ENCODE measurements around the gene DPEP1. TPM values are rescaled to one million over a fixed set of nuclear protein-coding genes. Genes with fewer than 3 reads are reported as not detected.

Gene DPEP1
- total RNA-seq, 1 donor from 2014 or later: not detected

DNA sequence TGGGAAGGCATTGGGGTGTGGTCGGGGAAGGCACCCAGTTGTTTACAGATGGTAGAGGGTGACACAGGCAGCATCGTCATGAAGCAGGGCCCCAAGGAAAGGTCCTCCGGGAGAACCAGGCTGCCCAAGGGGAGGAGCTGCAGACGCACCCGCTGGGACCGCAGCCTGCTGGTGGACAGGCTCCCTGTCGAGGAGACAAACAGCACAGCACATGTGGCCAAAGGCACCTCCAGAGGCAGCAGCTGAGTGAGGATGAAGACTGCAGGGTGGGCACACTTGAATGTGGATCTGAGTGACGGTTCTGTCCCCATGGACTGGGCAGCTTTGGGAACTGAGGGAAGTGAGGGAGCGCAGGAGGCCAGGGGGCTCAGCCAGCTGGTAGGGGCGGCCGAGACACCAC lies 31.7 kb downstream of the DPEP1 start:
- no peak for DNase-seq (ENCODE audit: low spot score in 2 of 2)
- intact Hi-C loops (cut with DNase I): no loop called here
- no peaks in the 10 kb centered on the region for H3K27me3 ChIP-seq
- TF ChIP-seq, protein P1, sequence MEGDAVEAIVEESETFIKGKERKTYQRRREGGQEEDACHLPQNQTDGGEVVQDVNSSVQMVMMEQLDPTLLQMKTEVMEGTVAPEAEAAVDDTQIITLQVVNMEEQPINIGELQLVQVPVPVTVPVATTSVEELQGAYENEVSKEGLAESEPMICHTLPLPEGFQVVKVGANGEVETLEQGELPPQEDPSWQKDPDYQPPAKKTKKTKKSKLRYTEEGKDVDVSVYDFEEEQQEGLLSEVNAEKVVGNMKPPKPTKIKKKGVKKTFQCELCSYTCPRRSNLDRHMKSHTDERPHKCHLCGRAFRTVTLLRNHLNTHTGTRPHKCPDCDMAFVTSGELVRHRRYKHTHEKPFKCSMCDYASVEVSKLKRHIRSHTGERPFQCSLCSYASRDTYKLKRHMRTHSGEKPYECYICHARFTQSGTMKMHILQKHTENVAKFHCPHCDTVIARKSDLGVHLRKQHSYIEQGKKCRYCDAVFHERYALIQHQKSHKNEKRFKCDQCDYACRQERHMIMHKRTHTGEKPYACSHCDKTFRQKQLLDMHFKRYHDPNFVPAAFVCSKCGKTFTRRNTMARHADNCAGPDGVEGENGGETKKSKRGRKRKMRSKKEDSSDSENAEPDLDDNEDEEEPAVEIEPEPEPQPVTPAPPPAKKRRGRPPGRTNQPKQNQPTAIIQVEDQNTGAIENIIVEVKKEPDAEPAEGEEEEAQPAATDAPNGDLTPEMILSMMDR (IDR thresholded peaks at IDR 0.05): no peak
- peaks cover 35 to 48% of the 10 kb centered on the region in 2 donors for H3K36me3 ChIP-seq
- H3K27ac ChIP-seq: no peak overlapping the region
- peaks cover 0 to 5% of the 10 kb centered on the region in 2 donors for H3K4me1 ChIP-seq
- no peaks in the 10 kb centered on the region for H3K9me3 ChIP-seq
- no peak overlapping the region for H3K4me3 ChIP-seq

DNA sequence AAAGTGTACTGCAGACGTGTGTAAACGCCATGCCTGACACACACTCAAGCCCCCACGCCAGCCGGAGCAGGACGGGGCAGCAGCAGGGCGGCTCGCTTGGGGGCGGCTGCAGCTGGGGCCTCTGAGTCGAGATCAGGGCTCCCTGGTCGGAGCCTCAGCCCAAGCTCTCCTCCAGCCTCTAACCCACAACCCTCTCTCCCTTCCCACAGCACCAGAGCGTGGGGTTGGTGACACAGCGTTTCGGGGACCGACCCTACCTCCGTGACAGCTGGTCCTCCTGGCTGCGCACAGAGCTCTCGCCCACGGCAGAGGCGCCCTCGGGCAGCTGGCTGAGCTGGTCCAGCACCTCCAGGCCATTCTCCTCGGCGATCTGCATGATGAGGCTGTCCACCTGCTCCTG lies 32.8 kb downstream of the DPEP1 start:
- Histone ChIP-seq H3K4me1 (no peaks in the 10 kb centered on the region), H3K36me3 (peaks cover 44 to 60% of the 10 kb centered on the region in 2 donors), H3K27me3 (no peaks in the 10 kb centered on the region), H3K27ac (no peak overlapping the region), H3K4me3 (no peak overlapping the region), H3K9me3 (no peaks in the 10 kb centered on the region)
- TF ChIP-seq, protein P1 (IDR thresholded peaks at IDR 0.05): no peak
- intact Hi-C loops (cut with DNase I): no loop called here
- no peak for DNase-seq (ENCODE audit: low spot score in 2 of 2)

DNA sequence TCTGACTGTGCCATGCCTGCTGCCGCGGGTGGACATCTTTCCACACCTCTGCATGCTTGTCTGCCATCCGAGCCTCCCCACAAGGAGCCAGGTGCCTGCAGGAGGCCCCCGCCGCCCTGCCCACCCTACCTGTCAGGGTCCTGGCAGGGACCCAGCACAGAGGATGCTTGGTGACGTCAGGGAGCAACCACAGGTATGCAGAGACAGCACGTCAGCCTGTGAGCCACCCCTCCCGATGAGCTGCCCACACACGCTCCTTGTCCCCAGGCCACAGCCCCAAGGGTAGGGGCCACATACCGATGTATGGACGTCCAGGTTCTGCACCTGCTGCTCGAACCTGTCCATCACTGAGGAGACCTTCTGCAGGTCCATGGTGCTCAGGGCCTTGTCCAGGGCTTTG lies 33.5 kb downstream of the DPEP1 start:
- Histone ChIP-seq H3K4me3 (no peak overlapping the region), H3K4me1 (no peaks in the 10 kb centered on the region), H3K9me3 (no peaks in the 10 kb centered on the region), H3K27me3 (no peaks in the 10 kb centered on the region), H3K36me3 (peaks cover 50 to 60% of the 10 kb centered on the region in 2 donors), H3K27ac (no peak overlapping the region)
- no peak for DNase-seq (ENCODE audit: low spot score in 2 of 2)
- TF ChIP-seq, protein P1 (IDR thresholded peaks at IDR 0.05): no peak
- intact Hi-C loops (cut with DNase I): no loop called here

DNA sequence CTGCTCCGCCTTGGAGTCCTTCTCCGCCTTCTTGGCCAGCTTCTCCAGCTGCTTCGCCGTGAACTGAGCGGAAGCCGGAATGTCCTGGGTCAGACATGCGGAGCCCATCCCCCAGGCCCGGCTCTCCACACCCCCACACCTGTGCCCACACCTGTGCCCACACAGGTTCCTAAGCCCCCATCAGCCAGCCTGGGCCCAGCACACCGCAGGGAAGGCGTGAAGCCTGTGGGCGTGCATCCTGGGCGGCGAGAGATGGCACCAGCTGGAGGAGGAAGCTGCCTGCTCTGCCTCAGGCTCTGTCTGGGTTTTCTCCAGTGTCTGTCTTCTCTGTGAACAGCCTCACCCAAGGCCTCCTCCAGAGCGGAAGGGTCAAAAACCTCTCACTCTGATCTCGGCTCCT lies 38.1 kb downstream of the DPEP1 start:
- Histone ChIP-seq H3K27ac (no peak overlapping the region), H3K4me3 (no peak overlapping the region), H3K36me3 (peaks cover 38 to 43% of the 10 kb centered on the region in 2 donors), H3K4me1 (peaks cover 0 to 2% of the 10 kb centered on the region in 2 donors), H3K9me3 (no peaks in the 10 kb centered on the region), H3K27me3 (no peaks in the 10 kb centered on the region)
- intact Hi-C loops (cut with DNase I): loop anchor here (10.0 kb wide), 1 partner anchor 407 kb away; no protein-coding TSS in a partner anchor
- TF ChIP-seq, protein P1 (IDR thresholded peaks at IDR 0.05): no peak
- DNase-seq (ENCODE audit: low spot score in 2 of 2): no peak

DNA sequence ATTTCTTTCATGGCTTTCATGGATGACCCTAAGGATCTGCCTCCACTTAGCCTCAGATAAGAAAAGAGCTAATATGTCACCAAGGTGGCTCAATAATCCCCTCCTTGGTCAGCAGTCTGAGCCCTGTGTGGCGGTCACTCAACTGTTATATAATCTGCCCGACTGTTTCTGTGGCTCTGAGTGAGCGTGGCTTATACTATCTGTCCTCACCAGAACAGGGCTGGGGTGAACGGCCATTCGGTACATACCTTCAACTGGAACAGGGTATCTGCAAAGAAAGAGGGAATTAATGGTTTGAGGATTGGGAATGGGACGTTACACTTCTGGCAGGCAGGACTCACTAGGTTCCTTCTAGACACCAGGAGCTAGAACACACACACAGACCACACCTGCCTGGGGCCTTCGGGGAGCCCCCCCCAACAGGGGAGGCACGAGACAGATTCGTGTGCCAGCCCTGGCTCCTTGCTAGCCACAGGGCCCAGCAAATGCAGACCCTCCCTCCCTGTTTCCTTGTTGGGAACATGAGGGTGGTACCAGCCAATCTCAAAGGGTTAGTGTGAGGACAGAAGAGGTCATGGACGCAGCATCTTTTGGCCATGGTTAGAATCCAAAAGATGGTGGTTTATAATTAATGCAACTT lies 40.3 kb downstream of the DPEP1 start:
- Histone ChIP-seq H3K27me3 (no peaks in the 10 kb centered on the region), H3K4me1 (peaks cover 3 to 11% of the 10 kb centered on the region in 2 donors), H3K4me3 (no peak overlapping the region), H3K36me3 (peaks cover 28% of the 10 kb centered on the region in 2 donors), H3K27ac (no peak overlapping the region), H3K9me3 (no peaks in the 10 kb centered on the region)
- DNase-seq (ENCODE audit: low spot score in 2 of 2): no peak
- TF ChIP-seq, protein P1 (IDR thresholded peaks at IDR 0.05): no peak
- intact Hi-C loops (cut with DNase I): loop anchor here (10.0 kb wide), 1 partner anchor 409 kb away; no protein-coding TSS in a partner anchor
